GM19468 (cell line): ENCODE measurements around the gene DNAJB2.
"Not testable (repeated sequence)": the region's sequence is repeated elsewhere in the genome, so short reads cannot be mapped to it uniquely, and the experiment has no call there.

ENCODE experiments used
- ATAC-seq: cut with Tn5 transposase; IDR thresholded peaks from one replicate; pipeline ENCODE4 v1.9.1; 2021; ENCODE audit warnings: mild to moderate bottlenecking, moderate library complexity, moderate number of reproducible peaks; ENCODE audit not compliant: unreplicated experiment; ENCODE audit errors: extremely low read depth

The DNAJB2 gene

GRCh38 chr2:219297766-219298456 is 18.7 kb downstream of the DNAJB2 start:
- no peak for ATAC-seq

GRCh38 chr2:219298759-219299371 is 19.7 kb downstream of the DNAJB2 start:
- ATAC-seq: no peak

- no peak for ATAC-seq
Observed at GRCh38 chr2:219299372-219299760, 20.2 kb downstream of the DNAJB2 start.

GRCh38 chr2:219300022-219300421 is 20.9 kb downstream of the DNAJB2 start:
- ATAC-seq: no peak

GRCh38 chr2:219302412-219302968 is 23.3 kb downstream of the DNAJB2 start:
- ATAC-seq: no peak

- ATAC-seq: no peak
Observed at GRCh38 chr2:219304223-219304622, 25.1 kb downstream of the DNAJB2 start.

- no peak for ATAC-seq
Observed at GRCh38 chr2:219306047-219306446, 26.9 kb downstream of the DNAJB2 start.

GRCh38 chr2:219308142-219309101 is 29.3 kb downstream of the DNAJB2 start:
- no peak for ATAC-seq

- ATAC-seq: no peak
Observed at GRCh38 chr2:219309278-219309677, 30.1 kb downstream of the DNAJB2 start, which contains the start of gene PTPRN. TSS of gene PTPRN (minus strand) at chr2:219309401. CDS start at chr2:219309332, 69 bp downstream.

GRCh38 chr2:219312683-219313263 is 33.6 kb downstream of the DNAJB2 start:
- not testable (repeated sequence) for ATAC-seq

GRCh38 chr2:219314804-219315468 is 35.8 kb downstream of the DNAJB2 start:
- no peak for ATAC-seq

- ATAC-seq: no peak
Observed at GRCh38 chr2:219323434-219323833, 44.3 kb downstream of the DNAJB2 start.

GRCh38 chr2:219325136-219325535 is 46.0 kb downstream of the DNAJB2 start:
- ATAC-seq: no peak

GRCh38 chr2:219325657-219326315 is 46.6 kb downstream of the DNAJB2 start:
- no peak for ATAC-seq

GRCh38 chr2:219327719-219328118 is 48.6 kb downstream of the DNAJB2 start:
- ATAC-seq: no peak

- ATAC-seq: no peak
Observed at GRCh38 chr2:219331560-219332213, 52.5 kb downstream of the DNAJB2 start.

- no peak for ATAC-seq
Observed at GRCh38 chr2:219332542-219332941, 53.4 kb downstream of the DNAJB2 start, which contains the start of gene RESP18. TSS of gene RESP18 (minus strand) at chr2:219332744.

- ATAC-seq: no peak
Observed at GRCh38 chr2:219334076-219334475, 54.9 kb downstream of the DNAJB2 start.
